ENCODE measurements around the gene SEMA5B.

Gene SEMA5B

GRCh38 chr3:123024056-123024455 lies 3.5 kb downstream of the SEMA5B start:
- DNase-seq: no peak

- no peak for DNase-seq
These were observed 5.5 kb downstream of the SEMA5B start for GRCh38 chr3:123021996-123022510.

DNA sequence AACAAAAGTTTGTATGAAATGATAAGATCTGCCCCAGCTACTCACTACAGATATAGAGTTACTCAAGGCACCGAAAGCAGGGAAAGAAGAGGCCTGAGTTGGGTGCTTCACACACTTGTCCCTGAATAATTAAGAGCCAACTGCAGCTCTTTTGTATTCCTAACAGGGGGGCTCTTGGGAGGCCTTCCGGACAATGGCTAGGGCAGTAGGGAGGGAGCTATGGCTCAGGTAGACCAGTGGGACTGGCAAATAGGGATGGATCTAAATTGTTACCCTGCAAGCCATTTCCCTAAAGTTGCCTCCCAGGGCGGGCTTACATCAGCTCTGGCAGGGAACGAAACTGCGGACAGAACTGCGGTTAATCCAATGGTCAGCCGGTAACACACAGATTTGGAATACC lies 6.2 kb downstream of the SEMA5B start:
- DNase-seq: no peak

DNA sequence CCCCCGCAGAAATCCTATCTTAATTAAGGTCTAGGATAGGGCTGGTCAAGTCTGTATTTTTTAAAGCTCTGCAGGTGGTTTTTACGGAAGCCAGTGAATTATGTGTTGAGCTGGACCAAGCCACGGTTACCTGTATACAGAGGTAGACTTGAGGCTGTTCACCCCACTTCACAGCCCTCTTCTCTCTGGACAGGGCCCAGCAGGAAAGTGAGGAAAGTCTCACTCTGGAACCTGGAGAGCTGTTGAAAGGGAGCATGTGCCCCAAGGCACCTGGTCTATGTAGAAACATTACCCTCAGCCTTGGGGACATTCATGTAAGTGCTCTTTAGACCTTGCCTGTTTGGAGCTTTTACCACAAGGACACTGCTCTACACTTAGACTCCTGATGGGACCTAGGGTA lies 6.9 kb downstream of the SEMA5B start:
- DNase-seq: no peak

GRCh38 chr3:123019591-123019990 lies 8.0 kb downstream of the SEMA5B start:
- DNase-seq: no peak

DNA sequence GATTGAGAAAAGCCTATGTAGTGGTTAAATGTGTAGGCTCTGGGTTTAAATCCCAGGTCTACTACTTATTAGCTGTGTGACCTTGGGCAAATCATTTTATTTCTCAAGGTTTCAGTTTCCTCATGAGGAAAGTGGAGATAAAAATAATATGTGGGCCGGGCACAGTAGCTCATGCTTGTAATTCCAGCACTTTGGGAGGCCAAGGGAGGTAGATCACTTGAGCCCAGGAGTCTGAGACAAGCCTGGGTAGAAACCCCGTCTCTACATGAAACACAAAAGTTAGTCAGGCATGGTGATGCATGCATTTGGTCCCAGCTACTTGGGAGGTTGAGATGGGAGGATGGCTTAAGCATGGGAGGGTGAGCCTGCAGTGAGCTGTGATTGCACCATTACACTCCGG lies 8.4 kb downstream of the SEMA5B start:
- no peak for DNase-seq

DNA sequence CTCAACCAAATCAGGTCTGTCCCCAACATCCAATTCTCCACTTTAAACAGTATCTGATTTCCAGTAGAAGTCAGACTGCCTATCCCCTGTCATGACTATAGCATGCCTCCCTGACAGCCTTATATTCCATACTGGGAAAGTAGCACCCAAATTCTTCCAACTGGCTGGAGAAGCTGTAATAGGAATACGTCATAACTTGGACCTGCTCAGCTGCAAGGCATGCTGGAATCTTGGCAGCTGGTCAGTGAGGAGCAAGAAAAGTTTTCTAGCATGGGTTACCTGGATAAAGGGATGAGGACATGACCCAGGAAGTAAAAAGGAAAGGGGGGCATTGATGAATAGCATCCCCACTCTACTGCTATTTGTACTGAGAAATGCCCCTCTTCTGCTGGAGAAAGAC lies 8.9 kb downstream of the SEMA5B start:
- no peak for DNase-seq

DNA sequence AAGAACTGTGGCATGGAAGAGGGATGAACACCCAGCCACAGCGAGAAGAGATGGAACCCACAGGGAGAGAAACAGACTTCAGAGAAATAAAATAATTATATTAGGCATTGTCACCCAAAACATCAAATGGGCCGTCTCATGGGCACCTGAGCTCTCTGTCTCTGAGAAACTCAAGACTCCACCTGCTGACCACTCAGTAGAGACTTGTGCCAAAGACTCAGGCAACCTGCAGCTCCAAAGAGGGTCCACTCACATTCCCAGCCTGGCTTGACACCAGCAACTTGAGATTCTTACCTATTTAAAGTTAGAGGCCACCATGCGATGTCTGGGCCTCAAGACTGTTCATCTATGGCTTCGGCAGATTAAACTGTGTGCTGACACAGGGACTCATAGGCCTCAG lies 12.0 kb downstream of the SEMA5B start:
- no peak for DNase-seq

- no peak for DNase-seq
These were observed 13.7 kb downstream of the SEMA5B start for GRCh38 chr3:123013876-123014275.

DNA sequence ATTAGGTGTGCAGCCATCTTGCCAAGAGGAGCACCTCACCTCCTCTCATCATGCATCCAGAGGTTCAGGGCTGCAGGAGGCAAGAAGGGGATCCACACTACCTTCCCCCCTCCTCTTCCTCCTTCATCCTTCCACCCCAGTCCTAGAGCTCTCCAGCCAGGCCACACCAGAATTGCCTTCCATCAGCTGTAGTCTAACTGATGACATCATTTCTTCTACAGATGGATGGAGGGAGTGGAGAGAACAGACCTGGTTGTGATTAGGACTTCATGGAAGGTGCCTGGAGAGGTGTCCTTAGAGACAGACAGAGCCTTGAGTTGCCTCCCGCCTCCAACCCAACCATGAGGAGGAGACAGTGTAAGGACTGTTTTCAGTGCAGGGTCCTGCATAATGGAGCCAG lies 14.9 kb downstream of the SEMA5B start:
- DNase-seq: no peak

DNA sequence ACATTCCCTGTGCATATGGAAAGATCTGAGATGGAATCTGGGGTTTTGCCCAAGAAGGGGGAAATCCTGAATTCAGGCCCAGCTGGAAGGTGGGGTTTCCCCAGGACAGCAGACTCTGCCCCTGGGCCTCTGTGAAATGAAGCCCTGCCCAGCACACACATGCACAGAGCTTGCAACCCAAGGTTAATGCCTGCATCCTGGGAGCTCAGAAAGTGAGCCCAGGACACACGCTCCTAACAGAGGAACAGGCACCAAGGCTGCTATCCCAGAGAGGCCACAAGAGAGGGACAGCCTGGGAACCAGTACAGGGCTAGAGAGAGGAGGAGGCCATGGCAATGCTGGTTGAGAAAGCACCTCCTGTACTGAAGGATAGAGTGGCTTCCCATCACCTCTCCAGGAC lies 16.1 kb downstream of the SEMA5B start:
- DNase-seq: no peak

- DNase-seq: no peak
These were observed 18.7 kb downstream of the SEMA5B start for GRCh38 chr3:123008840-123009239.

- DNase-seq: no peak
These were observed 21.0 kb downstream of the SEMA5B start for GRCh38 chr3:123006609-123007008.

DNA sequence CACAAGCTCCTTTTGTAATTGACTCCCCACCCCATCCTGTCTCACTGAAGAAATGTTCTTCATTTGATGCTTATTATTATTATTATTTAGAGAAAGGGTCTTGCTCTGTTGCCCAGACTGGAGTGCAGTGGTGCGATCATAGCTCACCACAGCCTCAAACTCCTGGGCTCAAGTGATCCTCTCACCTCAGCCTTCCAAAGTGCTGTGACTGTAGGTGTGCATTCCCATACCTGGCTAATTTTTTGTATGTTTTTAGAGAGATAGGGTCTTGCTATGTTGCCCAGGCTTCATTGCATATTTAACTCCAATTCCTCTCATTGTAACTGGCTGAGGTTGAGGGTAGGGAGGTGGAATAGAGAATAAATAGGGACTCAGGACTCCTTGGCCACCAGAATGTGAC lies 22.3 kb downstream of the SEMA5B start:
- DNase-seq: no peak

DNA sequence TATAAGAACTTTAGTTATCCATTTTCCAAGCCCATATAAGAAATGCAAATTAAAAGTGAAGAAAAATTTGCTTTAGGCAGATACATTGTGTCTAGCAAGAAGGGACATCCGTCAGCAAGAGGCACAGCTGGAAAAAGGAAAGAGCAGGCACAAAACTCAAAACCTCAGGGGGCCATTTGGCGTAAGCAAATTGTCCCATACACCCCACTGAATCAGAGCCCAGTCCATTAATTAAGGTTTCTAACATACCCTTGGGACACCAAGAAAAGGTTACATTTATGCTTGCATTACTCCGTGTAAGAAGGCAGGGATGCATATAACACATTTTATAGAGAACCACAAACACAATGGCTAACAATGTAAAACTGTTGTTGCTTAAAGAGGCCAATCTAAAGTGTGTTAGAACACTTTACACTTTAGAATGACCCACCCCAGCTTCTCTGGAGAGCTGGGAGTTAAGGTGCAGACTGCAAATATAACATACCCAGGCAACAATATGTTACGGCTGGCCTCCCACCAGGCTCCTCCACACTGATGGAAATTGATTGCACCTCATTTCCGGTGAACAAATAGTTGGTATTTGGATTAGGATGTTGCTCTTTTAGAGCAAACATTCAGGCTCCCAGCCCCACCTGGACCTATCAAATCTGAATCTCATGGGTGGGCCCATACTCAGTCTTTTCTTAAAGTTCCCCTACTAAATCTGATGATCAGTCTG lies 23.2 kb downstream of the SEMA5B start:
- DNase-seq: no peak

GRCh38 chr3:123002749-123003497 lies 24.6 kb downstream of the SEMA5B start:
- DNase-seq: no peak

- no peak for DNase-seq
These were observed 25.3 kb downstream of the SEMA5B start for GRCh38 chr3:123002100-123002748.

- no peak for DNase-seq
These were observed 28.7 kb downstream of the SEMA5B start for GRCh38 chr3:122998856-122999255.

- no peak for DNase-seq
These were observed 29.4 kb downstream of the SEMA5B start for GRCh38 chr3:122998206-122998605.

DNA sequence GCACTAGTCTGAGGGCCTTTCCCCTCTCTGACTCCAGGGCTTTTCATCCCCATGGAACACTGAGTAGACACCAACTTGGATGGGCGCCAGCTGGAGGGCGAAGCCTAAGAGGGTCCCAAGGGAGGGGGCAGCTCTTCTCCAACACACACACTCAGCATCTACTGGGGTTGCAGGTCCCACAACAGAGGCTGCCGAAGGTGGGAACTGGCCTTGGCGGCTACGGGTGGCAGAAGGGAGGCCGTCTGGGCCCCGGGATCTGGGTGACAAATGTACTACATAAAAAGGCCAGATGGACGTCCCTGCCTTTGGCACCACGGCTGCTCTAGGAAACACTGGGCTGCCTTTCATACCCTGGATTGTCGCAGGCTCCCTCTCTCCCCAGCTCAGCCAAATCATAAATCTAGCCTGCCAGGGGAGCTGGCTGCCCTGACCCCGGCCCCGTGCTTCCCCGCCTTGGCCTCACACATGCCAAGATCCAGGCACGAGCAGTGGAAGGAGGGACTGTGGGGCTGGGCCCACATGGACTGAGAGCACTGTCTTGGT lies 31.5 kb downstream of the SEMA5B start:
- DNase-seq: no peak

DNA sequence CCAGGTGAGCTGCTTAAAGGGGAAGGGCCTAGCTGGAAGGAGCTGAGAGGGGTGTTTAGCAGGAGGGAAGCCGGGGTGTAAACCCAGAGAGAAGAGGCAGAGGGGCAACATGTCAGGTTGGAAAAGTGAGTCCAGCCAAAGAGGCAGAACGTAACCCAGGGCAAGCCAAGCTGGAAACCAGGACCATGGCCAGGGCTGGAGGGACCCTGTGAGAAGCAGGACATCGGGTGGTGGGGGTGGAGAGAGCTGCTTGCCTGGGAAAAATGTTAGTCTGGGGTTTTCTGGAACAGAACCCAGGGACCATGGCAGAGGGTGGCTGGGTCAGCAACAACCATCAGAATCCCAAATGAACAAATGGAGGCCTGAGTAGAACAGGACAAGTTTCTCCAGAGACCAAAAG lies 32.6 kb downstream of the SEMA5B start:
- DNase-seq: no peak

DNA sequence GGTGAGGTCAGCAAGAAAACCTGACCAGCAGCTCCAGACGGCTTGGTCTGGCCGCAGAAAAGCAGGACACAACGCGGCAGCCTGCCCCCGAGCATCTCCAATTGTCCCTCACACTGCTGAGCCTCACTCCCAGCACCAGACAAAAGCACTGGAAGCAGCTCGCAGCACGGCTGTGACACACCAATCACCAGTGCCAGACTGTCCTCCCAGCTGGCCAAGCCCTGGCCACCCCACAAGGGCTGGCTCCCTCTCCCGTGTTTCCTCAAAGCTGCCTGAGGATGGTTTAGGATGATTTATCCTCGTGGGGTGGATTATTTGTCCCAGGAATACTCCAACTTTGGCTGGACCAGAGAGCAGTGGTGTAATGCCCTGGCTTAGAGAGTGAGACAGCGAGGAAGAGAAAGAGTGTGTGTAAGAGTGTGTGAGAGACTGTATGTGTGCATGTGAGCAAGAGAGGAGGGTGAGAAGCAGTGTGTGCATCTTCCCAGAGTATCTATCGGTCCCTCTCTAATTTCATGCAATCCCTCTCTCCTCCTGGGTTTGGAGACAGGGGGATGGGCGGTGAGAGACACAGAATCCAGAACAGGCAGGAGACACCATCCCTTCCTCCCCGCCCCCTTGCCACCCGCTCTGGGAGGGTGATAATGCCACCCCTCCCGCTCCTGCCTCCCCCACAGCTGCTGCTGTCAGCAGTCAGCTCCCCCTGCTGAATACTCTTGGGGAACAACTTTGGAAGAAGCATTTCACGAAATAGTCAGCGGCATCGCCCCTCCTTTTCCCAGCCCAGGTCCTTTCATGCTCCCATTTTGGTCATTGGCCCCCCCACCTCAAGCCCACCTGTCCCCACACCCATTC lies 34.2 kb downstream of the SEMA5B start:
- no peak for DNase-seq

DNA sequence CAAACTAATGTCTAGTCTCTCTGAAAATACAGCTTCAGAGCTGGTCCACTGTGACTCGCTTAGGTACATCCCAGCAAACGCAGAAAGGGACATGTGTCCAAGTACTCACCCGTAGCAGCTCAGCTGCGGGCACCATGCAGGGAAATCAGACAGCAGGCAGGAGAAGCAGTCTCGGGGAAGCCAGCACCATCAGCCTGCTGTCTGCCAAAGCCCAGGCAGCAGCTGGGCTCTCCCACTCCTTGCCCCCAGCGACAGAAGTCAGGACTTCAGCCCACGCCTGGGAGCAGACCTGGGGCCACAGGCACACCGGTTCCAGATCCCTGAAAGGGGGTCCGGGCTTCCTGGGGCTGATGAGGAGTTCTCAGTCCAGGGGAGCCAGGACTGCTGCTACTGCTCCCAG lies 34.9 kb downstream of the SEMA5B start:
- DNase-seq: no peak

Data from NCI-H1930 (cell line).